Mesodermal cell (in vitro differentiated cells): ENCODE data around the gene NABP2.
"Not testable (repeated sequence)": the region's sequence is repeated elsewhere in the genome, so short reads cannot be mapped to it uniquely, and the experiment has no call there.

ENCODE experiments used
- H3K27ac ChIP-seq: 2 replicates; pipeline ENCODE4 v1.7.0; 2013; ENCODE audit warnings: mild to moderate bottlenecking, low read depth, low read length, moderate library complexity; ENCODE audit not compliant: severe bottlenecking
- H3K36me3 ChIP-seq: 2 replicates; pipeline ENCODE4 v1.7.1; 2013; ENCODE audit warnings: mild to moderate bottlenecking, low read length, moderate library complexity; ENCODE audit not compliant: control insufficient read depth, insufficient read depth
- H3K4me1 ChIP-seq: one replicate; pipeline ENCODE4 v1.7.1; 2013; ENCODE audit warnings: mild to moderate bottlenecking, low read length; ENCODE audit not compliant: insufficient read depth, control insufficient read depth, poor library complexity, severe bottlenecking
- H3K4me3 ChIP-seq: 2 replicates; pipeline ENCODE4 v1.7.0; 2013; ENCODE audit warnings: low read length, control low read depth, mild to moderate bottlenecking; ENCODE audit not compliant: insufficient read depth, poor library complexity, severe bottlenecking; ENCODE audit errors: extremely low read depth
- H3K9me3 ChIP-seq: 2 replicates; pipeline ENCODE4 v1.7.1; 2013; ENCODE audit warnings: mild to moderate bottlenecking, low read length, moderate library complexity; ENCODE audit not compliant: control insufficient read depth
- WGBS, 2 experiments: methylation state at CpG; one replicate each; pipeline ENCODE4 v1.1.5; 2013; ENCODE audit warnings: missing lambda C conversion rate in 2 of 2; ENCODE audit not compliant: insufficient coverage in 2 of 2; 5-methylcytosine and 5-hydroxymethylcytosine counted together

The NABP2 gene

GRCh38 chr12:56196818-56197550 lies 27.2 kb upstream of the NABP2 start:
- peak overlapping the region; percentile 97 for H3K27ac ChIP-seq
- 79 to 82% methylated on average over 9 to 10 of the region's 11 CpGs for WGBS, 2 experiments
- not testable (repeated sequence) for H3K36me3 ChIP-seq, H3K4me3 ChIP-seq, H3K9me3 ChIP-seq
- H3K4me1 ChIP-seq = peaks cover 13% of the 10 kb centered on the region

- peaks cover 4% of the 10 kb centered on the region for H3K9me3 ChIP-seq
- no peaks in the 10 kb centered on the region for H3K36me3 ChIP-seq
- H3K4me3 ChIP-seq = no peak overlapping the region
- 92 to 99% methylated on average over 6 to 9 of the region's 9 CpGs for WGBS, 2 experiments
- H3K27ac ChIP-seq = peak overlapping the region; percentile 97
- H3K4me1 ChIP-seq = peaks cover 19% of the 10 kb centered on the region
These were observed 26.1 kb upstream of the NABP2 start for GRCh38 chr12:56197921-56198635.

GRCh38 chr12:56198836-56199235 lies 25.3 kb upstream of the NABP2 start:
- WGBS, 2 experiments = 31 to 64% methylated on average over 1 of the region's 1 CpG
- no peak overlapping the region for H3K4me3 ChIP-seq

GRCh38 chr12:56202366-56202765 lies 21.8 kb upstream of the NABP2 start:
- H3K27ac ChIP-seq = no peak overlapping the region
- WGBS, 2 experiments = 80% methylated on average over 1 of the region's 1 CpG; no CpG with 5 or more reads in 1 of the 2 experiments
- peaks cover 36% of the 10 kb centered on the region for H3K36me3 ChIP-seq
- peaks cover 19% of the 10 kb centered on the region for H3K4me1 ChIP-seq
- H3K4me3 ChIP-seq = no peak overlapping the region
- no peaks in the 10 kb centered on the region for H3K9me3 ChIP-seq

More at GRCh38 chr12:56198836-56199235, 25.3 kb upstream of the NABP2 start:
- Histone ChIP-seq H3K9me3 (no peaks in the 10 kb centered on the region), H3K27ac (peak overlapping the region; percentile 97), H3K36me3 (peaks cover under 1% of the 10 kb centered on the region), H3K4me1 (peaks cover 19% of the 10 kb centered on the region)

- no CpG with 5 or more reads among the region's 2 CpGs for WGBS, 2 experiments
- H3K4me1 ChIP-seq = peaks cover 16% of the 10 kb centered on the region
- H3K4me3 ChIP-seq = no peak overlapping the region
- no peak overlapping the region for H3K27ac ChIP-seq
- H3K9me3 ChIP-seq = no peaks in the 10 kb centered on the region
- H3K36me3 ChIP-seq = peaks cover 40% of the 10 kb centered on the region
These were observed 21.3 kb upstream of the NABP2 start for GRCh38 chr12:56202838-56203237.

GRCh38 chr12:56204275-56204674 lies 19.9 kb upstream of the NABP2 start:
- Histone ChIP-seq H3K4me3 (no peak overlapping the region), H3K9me3 (no peaks in the 10 kb centered on the region), H3K36me3 (peaks cover 52% of the 10 kb centered on the region), H3K27ac (peak overlapping the region; percentile 49), H3K4me1 (peaks cover 8% of the 10 kb centered on the region)

GRCh38 chr12:56205445-56205844 lies 18.7 kb upstream of the NABP2 start:
- Histone ChIP-seq H3K27ac (no peak overlapping the region), H3K9me3 (no peaks in the 10 kb centered on the region), H3K36me3 (peaks cover 63% of the 10 kb centered on the region), H3K4me1 (peaks cover 6% of the 10 kb centered on the region), H3K4me3 (no peak overlapping the region)

- Histone ChIP-seq H3K4me1 (peaks cover 6% of the 10 kb centered on the region), H3K9me3 (no peaks in the 10 kb centered on the region), H3K4me3 (no peak overlapping the region), H3K27ac (no peak overlapping the region), H3K36me3 (peaks cover 75% of the 10 kb centered on the region)
- 82 to 90% methylated on average over 9 to 10 of the region's 14 CpGs for WGBS, 2 experiments
These were observed 17.5 kb upstream of the NABP2 start for GRCh38 chr12:56206452-56207166.

- no peak overlapping the region for H3K4me3 ChIP-seq
- H3K27ac ChIP-seq = no peak overlapping the region
- peaks cover 89% of the 10 kb centered on the region for H3K36me3 ChIP-seq
- H3K9me3 ChIP-seq = no peaks in the 10 kb centered on the region
- no peaks in the 10 kb centered on the region for H3K4me1 ChIP-seq
- WGBS, 2 experiments = 98 to 99% methylated on average over 6 of the region's 6 CpGs
These were observed 16.1 kb upstream of the NABP2 start for GRCh38 chr12:56208006-56208405.

GRCh38 chr12:56212361-56212760 lies 11.8 kb upstream of the NABP2 start:
- peaks cover 96% of the 10 kb centered on the region for H3K36me3 ChIP-seq
- no peak overlapping the region for H3K27ac ChIP-seq
- no peaks in the 10 kb centered on the region for H3K4me1 ChIP-seq
- WGBS, 2 experiments = no CpG with 5 or more reads among the region's 1 CpG
- no peak overlapping the region for H3K4me3 ChIP-seq
- H3K9me3 ChIP-seq = no peaks in the 10 kb centered on the region
